Stimulated activated CD8-positive, alpha-beta memory T cell treated with anti-CD3 and anti-CD28 coated beads, Interleukin-2, amount 100 ng/mL, for 48 hours (primary cell): ENCODE data around the gene GRWD1.

Source experiments
- DNase-seq, 2 donors: peaks; one replicate each; pipeline ENCODE4 v3.0.0-alpha.2; 2020; ENCODE audit warnings: low read depth in 2 of 2

The GRWD1 gene

GRCh38 chr19:48445606-48446481 lies at the start of gene GRWD1:
TSS of gene GRWD1 (plus strand) at chr19:48445983. CDS start at chr19:48446006, 23 bp downstream.
- peak; percentile 83 to 88 for DNase-seq

GRCh38 chr19:48396016-48396823 lies 49.6 kb upstream of the GRWD1 start:
- DNase-seq = no peak

GRCh38 chr19:48396824-48397176 lies 49.0 kb upstream of the GRWD1 start:
- no peak for DNase-seq

GRCh38 chr19:48397263-48398101 lies 48.3 kb upstream of the GRWD1 start:
- no peak for DNase-seq

GRCh38 chr19:48398102-48398374 lies 47.7 kb upstream of the GRWD1 start:
- no peak for DNase-seq

- peak; percentile 73 to 86 for DNase-seq
Observed at GRCh38 chr19:48398375-48399235, 47.2 kb upstream of the GRWD1 start.

GRCh38 chr19:48400018-48400742 lies 45.6 kb upstream of the GRWD1 start:
- DNase-seq = no peak

- DNase-seq = no peak
Observed at GRCh38 chr19:48401287-48401686, 44.5 kb upstream of the GRWD1 start.

GRCh38 chr19:48403606-48404005 lies 42.2 kb upstream of the GRWD1 start:
- no peak for DNase-seq

GRCh38 chr19:48405010-48405659 lies 40.6 kb upstream of the GRWD1 start:
- DNase-seq = no peak

- DNase-seq = no peak
Observed at GRCh38 chr19:48405850-48406249, 39.9 kb upstream of the GRWD1 start.

GRCh38 chr19:48413879-48414587 lies 31.8 kb upstream of the GRWD1 start:
- DNase-seq = no peak

GRCh38 chr19:48415395-48415794 lies 30.4 kb upstream of the GRWD1 start:
- peak; percentile 57 to 80 for DNase-seq

GRCh38 chr19:48415806-48416221 lies 30.0 kb upstream of the GRWD1 start:
- DNase-seq = no peak

GRCh38 chr19:48417421-48417820 lies 28.4 kb upstream of the GRWD1 start:
- DNase-seq = no peak

- DNase-seq = no peak
Observed at GRCh38 chr19:48418317-48419064, 27.3 kb upstream of the GRWD1 start.

- peak; percentile 71 to 74 for DNase-seq
Observed at GRCh38 chr19:48419158-48419920, 26.4 kb upstream of the GRWD1 start.

- DNase-seq = no peak
Observed at GRCh38 chr19:48421548-48421947, 24.2 kb upstream of the GRWD1 start.
